GM18909 (cell line): Measurements from ENCODE around the gene RAB19.
"Not testable (repeated sequence)": the region's sequence is repeated elsewhere in the genome, so short reads cannot be mapped to it uniquely, and the experiment has no call there.

ENCODE experiments used
- ATAC-seq: cut with Tn5 transposase; IDR thresholded peaks from one replicate; pipeline ENCODE4 v1.9.1; 2021; ENCODE audit warnings: mild to moderate bottlenecking; ENCODE audit not compliant: unreplicated experiment, poor library complexity

RAB19 gene

DNA sequence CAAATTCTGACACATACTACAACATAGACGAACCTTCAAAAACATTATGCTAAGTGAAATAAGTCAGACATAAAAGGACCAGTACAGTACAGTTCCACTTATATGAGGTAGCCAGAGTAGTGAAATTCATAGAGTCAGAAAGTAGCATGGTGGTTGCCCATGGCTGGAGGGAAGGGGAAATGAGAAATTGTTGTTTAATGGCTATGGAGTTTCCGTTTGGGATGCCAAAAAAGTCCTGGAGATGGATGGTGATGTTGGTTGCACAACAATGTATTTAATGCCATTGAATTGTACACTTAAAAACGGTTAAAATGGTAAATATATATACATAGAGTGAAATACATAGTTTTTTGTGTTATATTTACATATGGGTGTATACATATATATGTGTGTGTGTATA lies 3.5 kb upstream of the RAB19 start:
- ATAC-seq = no peak

DNA sequence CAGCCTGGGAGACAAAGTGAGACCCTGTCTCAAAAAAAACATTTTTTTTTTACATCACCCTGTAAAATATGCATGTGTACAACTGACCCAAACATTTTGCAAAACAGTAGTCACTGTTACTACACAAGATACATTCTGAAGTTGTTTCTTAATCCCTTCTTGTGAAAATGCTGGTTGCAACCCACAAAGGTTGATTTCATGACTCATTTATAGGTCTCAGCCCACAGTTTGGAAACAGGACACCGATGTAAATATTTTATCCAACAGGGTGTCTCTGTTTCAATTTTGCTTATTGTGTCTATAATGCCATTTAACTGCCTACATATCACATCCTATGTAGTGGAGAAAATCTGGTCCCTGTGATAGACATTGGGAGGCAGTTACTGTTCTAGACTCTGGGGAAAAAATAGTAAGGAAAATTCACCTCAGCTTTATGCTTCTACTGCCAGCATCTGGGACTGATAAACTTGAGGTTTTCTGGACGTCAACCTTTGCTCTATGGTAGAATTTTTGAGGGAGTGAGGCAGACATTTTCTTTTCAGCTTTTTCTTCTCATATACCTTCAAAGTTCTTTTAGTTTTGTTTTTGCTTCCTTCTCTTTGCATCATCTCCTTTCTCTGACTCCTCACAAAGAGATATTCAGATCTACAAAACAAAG lies 1.6 kb upstream of the RAB19 start:
- ATAC-seq = no peak

DNA sequence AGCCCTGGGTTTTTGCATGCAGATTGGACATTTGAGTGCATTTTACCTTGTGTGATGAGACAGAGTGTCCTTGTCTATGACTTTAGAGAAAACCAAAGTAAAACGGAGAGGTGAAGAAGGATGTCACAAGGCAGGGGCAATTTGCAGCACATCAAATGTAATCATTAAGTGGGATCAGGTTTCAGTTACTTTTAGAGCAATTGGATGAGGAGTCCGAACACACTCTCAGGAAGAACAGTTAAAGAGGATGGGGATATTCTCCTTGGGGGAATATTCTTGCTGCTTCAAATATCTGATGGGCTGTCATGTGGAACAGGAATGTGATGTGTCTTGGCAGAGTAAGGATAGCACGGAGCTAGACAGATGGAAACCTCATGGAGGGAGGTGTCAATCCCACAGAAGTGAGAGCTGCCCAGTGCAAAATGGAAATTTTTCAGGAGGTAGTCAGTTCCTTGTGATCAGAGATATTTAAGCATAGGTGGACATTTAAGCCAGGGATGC lies 757 bp downstream of the RAB19 start:
- no peak for ATAC-seq

- no peak for ATAC-seq
These were observed 11.5 kb downstream of the RAB19 start for GRCh38 chr7:140415361-140415760.

DNA sequence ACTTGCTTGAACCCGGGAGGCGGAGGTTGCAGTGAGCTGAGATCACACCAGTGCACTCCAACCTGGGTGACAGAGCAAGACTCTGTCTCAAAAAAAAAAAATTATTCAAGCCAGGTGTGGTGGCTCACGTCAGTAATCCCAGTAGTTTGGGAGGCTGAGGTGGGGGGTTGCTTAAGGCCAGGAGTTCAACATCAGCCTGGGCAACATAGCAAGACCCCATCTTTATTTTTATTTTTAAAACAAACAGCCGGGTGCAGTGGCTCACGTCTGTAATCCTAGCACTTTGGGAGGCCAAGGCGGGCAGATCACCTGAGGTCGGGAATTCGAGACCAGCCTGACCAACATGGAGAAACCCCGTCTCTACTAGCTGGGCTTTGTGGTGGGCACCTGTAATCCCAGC lies 12.0 kb downstream of the RAB19 start:
- not testable (repeated sequence) for ATAC-seq

DNA sequence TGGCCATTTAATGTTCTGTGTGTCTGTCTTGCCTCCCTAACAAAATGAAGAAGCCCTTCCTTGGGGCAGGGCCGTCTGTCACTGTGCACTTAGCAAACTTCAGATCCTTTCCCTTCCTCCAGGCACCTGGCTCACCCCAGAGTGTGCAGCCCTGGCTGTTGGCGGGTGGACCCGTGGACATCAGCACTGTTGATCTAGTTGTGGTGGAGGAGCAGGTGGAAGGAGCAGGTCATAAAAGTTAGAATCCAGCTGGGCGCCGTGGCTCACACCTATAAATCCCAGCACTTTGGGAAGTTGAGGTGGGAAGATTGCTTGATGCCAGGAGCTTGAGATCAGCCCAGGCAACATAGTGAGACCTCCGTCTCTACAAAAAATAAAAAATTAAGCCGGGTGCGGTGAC lies 12.7 kb downstream of the RAB19 start:
- ATAC-seq = no peak

GRCh38 chr7:140417456-140418155 lies 13.7 kb downstream of the RAB19 start:
- no peak for ATAC-seq

DNA sequence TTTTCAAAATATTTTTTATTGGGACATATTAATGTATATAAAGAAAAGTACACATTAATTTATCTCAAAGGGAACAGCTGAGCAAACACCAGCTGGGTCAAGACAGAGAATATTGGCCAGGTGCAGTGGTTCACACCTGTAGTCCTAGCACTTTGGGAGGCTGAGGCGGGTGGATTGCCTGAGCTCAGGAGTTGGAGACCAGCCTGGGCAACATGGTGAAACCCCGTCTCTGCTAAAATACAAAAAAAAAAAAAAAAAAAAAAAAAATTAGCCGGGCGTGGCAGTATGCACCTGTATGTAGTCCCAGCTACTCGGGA lies 14.3 kb downstream of the RAB19 start:
- ATAC-seq = not testable (repeated sequence)

DNA sequence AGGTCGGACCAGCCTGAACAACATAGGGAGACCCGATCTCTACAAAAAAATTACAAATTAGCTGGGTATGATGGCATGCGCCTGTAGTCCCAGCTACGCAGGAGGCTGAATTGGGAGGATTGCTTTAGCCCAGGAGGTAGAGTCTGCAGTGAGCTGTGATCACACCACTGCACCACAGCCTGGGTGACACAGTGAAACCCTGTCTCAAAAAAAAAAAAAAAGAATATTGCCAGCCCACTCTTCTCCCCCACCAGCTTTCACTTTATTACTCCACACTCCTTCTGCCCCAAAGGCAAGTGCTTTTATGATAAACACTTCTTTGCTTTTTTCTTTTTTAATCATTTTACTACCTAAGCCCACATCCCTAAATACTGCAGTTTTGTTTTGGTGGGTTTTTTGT lies 14.8 kb downstream of the RAB19 start:
- ATAC-seq = no peak

GRCh38 chr7:140421521-140421920 lies 17.7 kb downstream of the RAB19 start:
- no peak for ATAC-seq

- ATAC-seq = no peak
These were observed 19.6 kb downstream of the RAB19 start for GRCh38 chr7:140423501-140423900.

DNA sequence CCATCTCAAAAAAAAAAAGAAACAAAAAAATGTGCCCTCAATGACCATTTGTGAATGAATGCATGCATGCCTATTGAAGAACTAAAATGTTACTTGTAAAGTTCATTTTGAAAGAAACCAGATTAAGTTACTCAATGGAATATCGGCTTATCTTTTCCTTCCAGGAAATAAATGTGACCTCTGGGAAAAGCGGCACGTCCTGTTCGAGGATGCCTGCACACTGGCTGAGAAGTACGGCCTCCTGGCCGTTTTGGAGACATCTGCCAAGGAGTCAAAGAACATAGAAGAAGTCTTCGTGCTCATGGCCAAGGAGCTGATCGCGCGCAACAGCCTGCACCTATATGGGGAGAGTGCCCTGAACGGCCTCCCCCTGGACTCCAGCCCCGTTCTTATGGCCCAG lies 21.9 kb downstream of the RAB19 start:
- no peak for ATAC-seq

GRCh38 chr7:140426130-140426529 lies 22.3 kb downstream of the RAB19 start:
- ATAC-seq = no peak

- ATAC-seq = no peak
These were observed 29.5 kb downstream of the RAB19 start for GRCh38 chr7:140433396-140433795.

- no peak for ATAC-seq
These were observed 31.5 kb downstream of the RAB19 start for GRCh38 chr7:140435252-140435895.

- peak; percentile 57 for ATAC-seq
These were observed 35.5 kb downstream of the RAB19 start for GRCh38 chr7:140439359-140439758.

DNA sequence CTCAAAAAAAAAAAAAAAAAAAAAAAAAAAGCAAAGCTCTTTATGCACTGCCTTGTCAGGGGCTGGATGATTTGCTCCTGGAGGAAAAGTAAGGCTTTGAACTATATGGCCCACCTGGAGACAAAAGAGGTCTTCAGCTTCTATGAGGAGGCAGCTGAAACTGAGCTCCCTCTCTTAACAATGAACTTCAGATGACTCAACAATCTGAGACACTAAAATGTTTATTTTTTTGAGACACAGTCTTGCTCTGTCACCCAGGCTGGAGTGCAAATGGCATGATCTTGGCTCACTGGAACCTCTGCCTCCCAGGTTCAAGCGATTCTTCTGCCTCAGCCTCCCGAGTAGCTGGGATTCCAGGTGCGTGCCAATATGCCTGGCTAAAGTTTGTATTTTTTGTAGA lies 36.7 kb downstream of the RAB19 start:
- no peak for ATAC-seq

- ATAC-seq = no peak
These were observed 37.7 kb downstream of the RAB19 start for GRCh38 chr7:140441519-140441918.

GRCh38 chr7:140446467-140446866 lies 42.6 kb downstream of the RAB19 start:
- ATAC-seq = no peak

DNA sequence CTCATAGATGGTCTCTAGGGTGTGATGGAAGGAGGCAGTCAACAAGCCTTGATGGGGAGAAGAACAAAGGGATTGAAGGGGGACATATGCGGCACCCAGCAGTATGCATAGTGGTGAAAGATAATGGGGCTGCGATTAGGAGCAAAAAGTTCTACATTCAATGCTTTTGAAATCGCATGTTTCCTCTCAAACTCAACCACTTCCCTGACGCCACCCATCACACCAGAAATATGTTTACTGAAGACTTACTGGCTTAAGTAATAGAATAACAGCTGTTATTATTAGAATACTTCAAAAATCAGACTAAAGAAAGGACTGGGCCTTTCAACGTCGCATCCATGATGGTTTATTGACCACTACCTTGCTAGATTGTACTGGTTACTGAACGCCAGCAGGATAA lies 44.0 kb downstream of the RAB19 start:
- no peak for ATAC-seq

DNA sequence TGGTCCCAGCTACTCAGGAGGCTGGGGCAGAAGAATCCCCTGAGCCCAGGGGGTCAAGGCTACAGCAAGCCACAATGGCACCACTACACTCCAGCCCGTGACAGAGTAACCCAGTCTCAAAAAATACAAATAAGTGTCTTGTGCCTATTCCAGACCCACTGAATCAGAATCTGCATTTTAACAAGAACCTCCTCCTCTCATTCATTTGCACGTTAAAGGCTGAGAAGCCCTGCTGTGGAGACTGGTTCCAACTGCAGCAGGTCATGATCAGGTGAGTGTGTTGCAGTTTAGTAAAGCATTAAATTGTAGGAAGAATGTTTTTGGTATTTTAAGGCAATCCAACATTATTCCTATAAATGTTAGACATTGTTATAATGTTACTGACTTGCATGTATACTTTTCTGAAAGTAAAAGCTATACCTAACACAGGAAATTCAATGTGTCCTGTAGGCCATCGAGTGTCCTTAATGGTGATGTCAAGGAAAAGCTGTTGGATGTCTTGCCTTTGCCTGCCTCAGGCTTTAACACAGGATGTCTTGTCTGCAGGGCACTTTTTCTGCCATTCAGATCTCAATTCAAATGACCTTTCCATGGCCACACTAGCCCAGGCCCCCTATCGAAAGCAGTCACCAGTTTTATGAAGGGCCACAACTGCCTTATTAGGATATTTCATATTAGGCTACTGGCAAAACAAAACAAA lies 45.1 kb downstream of the RAB19 start:
- no peak for ATAC-seq
